Measurements from ENCODE around the gene SFTPD.

Gene SFTPD

DNA sequence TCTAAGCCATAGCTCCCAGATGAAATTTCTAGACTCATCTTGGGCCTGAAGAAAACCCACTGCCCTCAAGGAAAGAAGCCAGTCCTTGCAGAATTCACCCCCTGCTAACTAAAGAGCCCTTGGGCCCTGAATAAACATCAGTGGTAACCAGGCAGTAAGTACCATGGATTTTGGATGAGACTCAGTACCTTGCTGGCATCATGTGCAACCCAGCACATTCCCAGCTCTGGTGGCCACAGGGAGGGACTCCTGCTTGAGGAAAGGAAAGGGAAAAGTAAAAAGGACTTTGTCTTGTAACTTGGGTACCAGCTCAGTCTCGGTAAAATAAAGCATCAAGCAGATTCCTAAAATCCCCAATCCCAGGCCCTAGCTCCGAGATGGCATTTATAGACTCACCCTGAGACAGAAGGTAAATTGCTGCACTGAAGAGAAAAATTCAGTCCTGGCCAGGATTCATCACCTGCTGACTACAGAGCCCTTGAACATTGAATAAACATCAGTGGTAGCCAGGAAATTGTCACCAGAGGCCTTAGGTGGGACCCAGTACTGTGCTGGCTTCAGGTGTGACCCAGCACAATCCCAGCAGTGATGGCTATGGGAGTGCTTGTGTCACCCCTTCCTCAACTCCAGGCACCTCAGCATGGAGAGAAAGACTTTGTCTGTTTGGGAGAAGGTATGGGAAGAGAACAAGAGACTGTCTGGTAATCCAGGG is 31.2 kb upstream of the SFTPD start:
- 94% methylated on average over 2 of the region's 2 CpGs for WGBS (ENCODE audit: insufficient coverage)
- CTCF ChIA-PET = interaction anchor here (2.4 kb wide), 1 partner anchor 67 kb away, joined by 8 read pairs; no protein-coding TSS in a partner anchor

DNA sequence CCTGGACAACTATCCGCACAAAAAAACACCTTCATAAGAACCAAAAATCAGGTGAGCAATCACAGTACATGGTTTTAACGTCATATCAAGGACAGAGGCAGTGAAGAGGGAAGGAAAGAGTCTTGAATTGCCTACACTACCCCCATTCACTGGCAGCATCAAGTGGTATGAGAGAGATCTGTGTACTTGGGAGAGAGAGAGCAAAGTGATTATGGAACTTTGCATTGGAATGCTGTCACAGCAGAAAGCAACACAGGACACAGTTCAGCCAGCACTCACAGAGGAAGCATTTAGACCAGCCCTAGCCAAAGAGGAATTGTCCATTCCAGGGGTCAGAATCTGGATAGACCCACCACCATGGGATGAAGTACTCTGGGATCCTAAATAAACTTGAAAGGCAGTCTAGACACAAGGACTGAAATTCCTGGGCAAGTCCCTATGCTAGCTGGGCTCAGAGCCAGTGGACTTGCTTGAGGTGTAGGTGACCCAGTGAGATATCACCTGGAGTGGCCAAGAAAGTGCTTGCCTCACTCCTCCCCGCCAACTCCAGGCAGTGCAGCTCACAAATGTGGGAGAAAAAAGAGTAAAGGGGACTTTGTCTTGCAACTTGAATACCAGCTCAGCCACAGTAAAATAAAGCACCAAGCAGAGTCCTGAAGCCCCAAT is 30.5 kb upstream of the SFTPD start:
- ChIA-PET POLR2A (no interaction called here), CTCF (interaction anchor here (2.4 kb wide), 1 partner anchor 67 kb away, joined by 8 read pairs; no protein-coding TSS in a partner anchor)
- WGBS (ENCODE audit: insufficient coverage) = 100% methylated on average over 1 of the region's 3 CpGs
- Histone ChIP-seq H3K27me3 (replicated peaks in 2 of 5; ENCODE audit: control insufficient read depth in 4 of 5, insufficient read depth in 5 of 5, low read length in 4 of 5) (peaks cover 5 to 48% (median 30%) of the 10 kb centered on the region in 5 experiments), H3K9me3 (ENCODE audit: control extremely low read depth in 1 of 5, control insufficient read depth in 4 of 5, insufficient read depth in 2 of 5, low read depth in 1 of 5, low read length in 4 of 5) (peaks cover 0 to 12% (median 0%) of the 10 kb centered on the region in 5 experiments), H3K4me1 (ENCODE audit: control extremely low read depth in 1 of 4, control insufficient read depth in 4 of 4, insufficient read depth in 4 of 4, low read length in 3 of 4) (peaks cover 2 to 20% (median 17%) of the 10 kb centered on the region in 4 experiments), H3K4me3 (ENCODE audit: control insufficient read depth in 1 of 7, extremely low read depth in 1 of 7, insufficient read depth in 4 of 7, low read depth in 2 of 7, low read length in 6 of 7) (no peak overlapping the region), H3K27ac (ENCODE audit: insufficient read depth in 1 of 2, low read depth in 1 of 2, low read length in 2 of 2, poor library complexity in 1 of 2, severe bottlenecking in 2 of 2) (no peak overlapping the region), H3K36me3 (ENCODE audit: control insufficient read depth in 4 of 4, insufficient read depth in 4 of 4, low read length in 3 of 4) (no peaks in the 10 kb centered on the region)
- DNase-seq = no peak

More for the DNA sequence above, 31.2 kb upstream of the SFTPD start:
- peaks cover 5 to 53% (median 30%) of the 10 kb centered on the region in 5 experiments for H3K27me3 ChIP-seq (replicated peaks in 2 of 5; ENCODE audit: control insufficient read depth in 4 of 5, insufficient read depth in 5 of 5, low read length in 4 of 5)
- no peaks in the 10 kb centered on the region for H3K36me3 ChIP-seq (ENCODE audit: control insufficient read depth in 4 of 4, insufficient read depth in 4 of 4, low read length in 3 of 4)
- peaks cover 2 to 20% (median 17%) of the 10 kb centered on the region in 4 experiments for H3K4me1 ChIP-seq (ENCODE audit: control extremely low read depth in 1 of 4, control insufficient read depth in 4 of 4, insufficient read depth in 4 of 4, low read length in 3 of 4)
- POLR2A ChIA-PET = no interaction called here
- H3K9me3 ChIP-seq (ENCODE audit: control extremely low read depth in 1 of 5, control insufficient read depth in 4 of 5, insufficient read depth in 2 of 5, low read depth in 1 of 5, low read length in 4 of 5) = peaks cover 0 to 12% (median 0%) of the 10 kb centered on the region in 5 experiments
- H3K4me3 ChIP-seq (ENCODE audit: control insufficient read depth in 1 of 7, extremely low read depth in 1 of 7, insufficient read depth in 4 of 7, low read depth in 2 of 7, low read length in 6 of 7) = no peak overlapping the region
- H3K27ac ChIP-seq (ENCODE audit: insufficient read depth in 1 of 2, low read depth in 1 of 2, low read length in 2 of 2, poor library complexity in 1 of 2, severe bottlenecking in 2 of 2) = no peak overlapping the region
- DNase-seq = no peak

DNA sequence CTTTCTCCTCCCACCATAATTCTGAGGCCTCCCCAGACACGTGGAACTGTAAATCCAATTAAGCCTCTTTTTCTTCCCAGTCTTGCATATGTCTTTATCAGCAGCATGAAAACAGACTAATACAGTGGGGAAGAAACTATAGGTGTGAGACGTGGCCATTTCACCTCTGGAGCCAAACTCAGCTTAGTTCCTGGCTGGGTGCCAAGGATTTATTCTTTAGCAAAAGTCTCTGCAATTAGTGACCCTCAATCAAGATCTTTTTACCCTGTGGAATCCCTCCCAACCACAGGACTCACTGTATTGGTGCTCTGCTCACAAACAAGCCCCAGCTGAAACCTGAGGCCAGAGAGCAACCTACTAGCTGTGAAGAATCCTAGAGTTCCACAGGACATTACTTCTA is 28.1 kb upstream of the SFTPD start:
- Histone ChIP-seq H3K4me1 (ENCODE audit: control extremely low read depth in 1 of 4, control insufficient read depth in 4 of 4, insufficient read depth in 4 of 4, low read length in 3 of 4) (peaks cover 0 to 10% (median 7%) of the 10 kb centered on the region in 4 experiments), H3K4me3 (ENCODE audit: control insufficient read depth in 1 of 7, extremely low read depth in 1 of 7, insufficient read depth in 4 of 7, low read depth in 2 of 7, low read length in 6 of 7) (no peak overlapping the region), H3K9me3 (ENCODE audit: control extremely low read depth in 1 of 5, control insufficient read depth in 4 of 5, insufficient read depth in 2 of 5, low read depth in 1 of 5, low read length in 4 of 5) (peaks cover 0 to 12% (median 0%) of the 10 kb centered on the region in 5 experiments), H3K36me3 (ENCODE audit: control insufficient read depth in 4 of 4, insufficient read depth in 4 of 4, low read length in 3 of 4) (no peaks in the 10 kb centered on the region), H3K27me3 (replicated peaks in 2 of 5; ENCODE audit: control insufficient read depth in 4 of 5, insufficient read depth in 5 of 5, low read length in 4 of 5) (peaks cover 5 to 25% (median 15%) of the 10 kb centered on the region in 5 experiments), H3K27ac (ENCODE audit: insufficient read depth in 1 of 2, low read depth in 1 of 2, low read length in 2 of 2, poor library complexity in 1 of 2, severe bottlenecking in 2 of 2) (no peak overlapping the region)
- ChIA-PET CTCF (no interaction called here), POLR2A (no interaction called here)
- 100% methylated on average over 1 of the region's 2 CpGs for WGBS (ENCODE audit: insufficient coverage)
- no peak for DNase-seq

DNA sequence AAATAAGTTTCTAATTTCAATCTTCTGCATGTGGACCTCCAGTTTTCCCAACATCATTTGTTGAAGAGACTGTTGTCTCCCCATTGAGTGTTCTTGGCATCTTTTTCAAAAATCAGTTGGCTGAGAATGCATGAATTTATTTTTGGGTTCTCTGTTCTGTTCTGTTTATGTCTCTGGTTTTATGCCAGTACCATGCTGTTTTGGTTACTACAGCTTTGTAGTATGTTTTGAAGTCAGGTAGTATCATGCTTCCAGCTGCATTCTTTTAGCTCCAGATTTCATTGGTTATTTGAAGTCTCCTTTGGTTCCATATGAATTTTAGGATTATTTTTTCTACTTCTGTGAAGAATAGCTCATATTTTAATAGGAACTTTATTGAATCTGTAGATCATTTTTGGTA is 21.2 kb upstream of the SFTPD start:
- Histone ChIP-seq H3K9me3 (ENCODE audit: control extremely low read depth in 1 of 5, control insufficient read depth in 4 of 5, insufficient read depth in 2 of 5, low read depth in 1 of 5, low read length in 4 of 5) (peaks cover 0 to 4% (median 0%) of the 10 kb centered on the region in 5 experiments), H3K4me1 (ENCODE audit: control extremely low read depth in 1 of 4, control insufficient read depth in 4 of 4, insufficient read depth in 4 of 4, low read length in 3 of 4) (no peaks in the 10 kb centered on the region), H3K36me3 (ENCODE audit: control insufficient read depth in 4 of 4, insufficient read depth in 4 of 4, low read length in 3 of 4) (no peaks in the 10 kb centered on the region), H3K4me3 (ENCODE audit: control insufficient read depth in 1 of 7, extremely low read depth in 1 of 7, insufficient read depth in 4 of 7, low read depth in 2 of 7, low read length in 6 of 7) (no peak overlapping the region), H3K27ac (ENCODE audit: insufficient read depth in 1 of 2, low read depth in 1 of 2, low read length in 2 of 2, poor library complexity in 1 of 2, severe bottlenecking in 2 of 2) (no peak overlapping the region), H3K27me3 (replicated peaks in 2 of 5; ENCODE audit: control insufficient read depth in 4 of 5, insufficient read depth in 5 of 5, low read length in 4 of 5) (peaks cover 0 to 2% (median 0%) of the 10 kb centered on the region in 5 experiments)
- ChIA-PET POLR2A (no interaction called here), CTCF (no interaction called here)
- DNase-seq = no peak

DNA sequence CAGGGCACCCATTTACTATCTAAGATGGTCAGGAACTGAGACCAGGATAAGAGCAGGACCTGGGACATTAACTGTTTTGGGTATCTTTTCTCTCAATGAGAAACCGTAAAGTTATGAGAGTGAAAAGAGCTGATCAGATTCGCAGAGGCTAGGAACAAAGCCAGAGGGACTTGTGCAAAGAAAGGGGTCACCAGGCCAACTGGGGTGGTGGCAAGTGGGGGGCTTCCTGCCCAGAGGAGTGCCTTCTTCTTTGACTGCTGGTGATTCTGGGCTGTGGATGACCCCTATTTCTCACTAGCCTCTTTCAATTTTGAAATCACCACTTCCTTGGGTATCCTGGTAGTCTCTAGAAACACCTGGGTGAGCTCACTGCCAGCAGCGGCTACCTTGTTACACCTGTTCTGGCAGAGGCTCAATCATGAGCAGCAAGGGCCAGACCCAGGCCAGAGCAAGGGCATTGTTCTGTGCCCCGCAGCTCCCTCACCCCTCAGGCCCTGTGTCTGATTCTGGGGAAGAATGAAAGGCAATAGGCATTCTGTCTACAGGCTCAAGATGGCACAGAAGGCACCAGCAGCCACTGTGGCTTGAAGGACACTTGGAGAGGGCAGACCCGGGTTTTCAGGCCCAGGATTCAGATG is 999 bp downstream of the SFTPD start:
- Histone ChIP-seq H3K9me3 (ENCODE audit: control extremely low read depth in 1 of 5, control insufficient read depth in 4 of 5, insufficient read depth in 2 of 5, low read depth in 1 of 5, low read length in 4 of 5) (peaks cover 3 to 20% (median 13%) of the 10 kb centered on the region in 5 experiments), H3K27ac (ENCODE audit: insufficient read depth in 1 of 2, low read depth in 1 of 2, low read length in 2 of 2, poor library complexity in 1 of 2, severe bottlenecking in 2 of 2) (no peak overlapping the region), H3K4me3 (ENCODE audit: control insufficient read depth in 1 of 7, extremely low read depth in 1 of 7, insufficient read depth in 4 of 7, low read depth in 2 of 7, low read length in 6 of 7) (no peak overlapping the region), H3K27me3 (replicated peaks in 2 of 5; ENCODE audit: control insufficient read depth in 4 of 5, insufficient read depth in 5 of 5, low read length in 4 of 5) (peaks cover 0 to 10% (median 0%) of the 10 kb centered on the region in 5 experiments), H3K36me3 (ENCODE audit: control insufficient read depth in 4 of 4, insufficient read depth in 4 of 4, low read length in 3 of 4) (no peaks in the 10 kb centered on the region), H3K4me1 (ENCODE audit: control extremely low read depth in 1 of 4, control insufficient read depth in 4 of 4, insufficient read depth in 4 of 4, low read length in 3 of 4) (no peaks in the 10 kb centered on the region)
- POLR2A ChIA-PET = no interaction called here
- WGBS (ENCODE audit: insufficient coverage) = 99% methylated on average over 5 of the region's 5 CpGs
- no peak for DNase-seq
- CTCF ChIA-PET = no interaction called here

DNA sequence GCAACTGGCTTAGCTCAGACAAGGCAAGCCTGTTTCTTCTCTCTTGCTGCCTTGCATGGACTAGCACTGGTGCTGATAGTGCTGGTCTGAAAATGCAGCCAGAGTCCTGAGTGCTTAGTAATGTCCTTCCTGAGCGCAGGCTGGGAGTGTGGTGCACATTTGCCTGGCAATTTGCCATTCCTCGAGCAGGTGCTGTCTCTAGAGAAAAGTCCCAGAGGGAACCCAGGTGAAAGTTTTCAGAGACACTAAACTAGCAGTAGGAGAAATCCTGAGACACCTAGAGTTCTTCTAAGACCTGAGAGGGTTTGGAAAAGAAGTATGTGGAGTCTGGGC is 1.9 kb downstream of the SFTPD start:
- Histone ChIP-seq H3K9me3 (ENCODE audit: control extremely low read depth in 1 of 5, control insufficient read depth in 4 of 5, insufficient read depth in 2 of 5, low read depth in 1 of 5, low read length in 4 of 5) (peaks cover 2 to 13% (median 6%) of the 10 kb centered on the region in 5 experiments), H3K4me1 (ENCODE audit: control extremely low read depth in 1 of 4, control insufficient read depth in 4 of 4, insufficient read depth in 4 of 4, low read length in 3 of 4) (no peaks in the 10 kb centered on the region), H3K4me3 (ENCODE audit: control insufficient read depth in 1 of 7, extremely low read depth in 1 of 7, insufficient read depth in 4 of 7, low read depth in 2 of 7, low read length in 6 of 7) (no peak overlapping the region), H3K27ac (ENCODE audit: insufficient read depth in 1 of 2, low read depth in 1 of 2, low read length in 2 of 2, poor library complexity in 1 of 2, severe bottlenecking in 2 of 2) (no peak overlapping the region), H3K36me3 (ENCODE audit: control insufficient read depth in 4 of 4, insufficient read depth in 4 of 4, low read length in 3 of 4) (no peaks in the 10 kb centered on the region), H3K27me3 (replicated peaks in 2 of 5; ENCODE audit: control insufficient read depth in 4 of 5, insufficient read depth in 5 of 5, low read length in 4 of 5) (peaks cover 0 to 10% (median 0%) of the 10 kb centered on the region in 5 experiments)
- 94% methylated on average over 2 of the region's 2 CpGs for WGBS (ENCODE audit: insufficient coverage)
- no peak for DNase-seq
- ChIA-PET POLR2A (no interaction called here), CTCF (no interaction called here)
